B cell (primary cell): ENCODE measurements around the gene CILP.
"Not testable (repeated sequence)": the region's sequence is repeated elsewhere in the genome, so short reads cannot be mapped to it uniquely, and the experiment has no call there.

Experiments used
- EZH2 ChIP-seq: IDR thresholded peaks from 2 replicates; pipeline ENCODE4 v1.6.1; 2012; ENCODE audit warnings: borderline replicate concordance, low read depth, mild to moderate bottlenecking, moderate library complexity, low read length; ENCODE audit not compliant: insufficient read depth, poor library complexity, severe bottlenecking
- TF ChIP-seq, protein P1 (sequence below): fragments of 200-600 bp; IDR thresholded peaks from one replicate; pipeline ENCODE4 v1.8.0; 2022; ENCODE audit warnings: antibody characterized with exemption, mild to moderate bottlenecking

GRCh38 chr15:65181582-65182353 lies 29.5 kb downstream of the CILP start:
- TF ChIP-seq, protein P1, sequence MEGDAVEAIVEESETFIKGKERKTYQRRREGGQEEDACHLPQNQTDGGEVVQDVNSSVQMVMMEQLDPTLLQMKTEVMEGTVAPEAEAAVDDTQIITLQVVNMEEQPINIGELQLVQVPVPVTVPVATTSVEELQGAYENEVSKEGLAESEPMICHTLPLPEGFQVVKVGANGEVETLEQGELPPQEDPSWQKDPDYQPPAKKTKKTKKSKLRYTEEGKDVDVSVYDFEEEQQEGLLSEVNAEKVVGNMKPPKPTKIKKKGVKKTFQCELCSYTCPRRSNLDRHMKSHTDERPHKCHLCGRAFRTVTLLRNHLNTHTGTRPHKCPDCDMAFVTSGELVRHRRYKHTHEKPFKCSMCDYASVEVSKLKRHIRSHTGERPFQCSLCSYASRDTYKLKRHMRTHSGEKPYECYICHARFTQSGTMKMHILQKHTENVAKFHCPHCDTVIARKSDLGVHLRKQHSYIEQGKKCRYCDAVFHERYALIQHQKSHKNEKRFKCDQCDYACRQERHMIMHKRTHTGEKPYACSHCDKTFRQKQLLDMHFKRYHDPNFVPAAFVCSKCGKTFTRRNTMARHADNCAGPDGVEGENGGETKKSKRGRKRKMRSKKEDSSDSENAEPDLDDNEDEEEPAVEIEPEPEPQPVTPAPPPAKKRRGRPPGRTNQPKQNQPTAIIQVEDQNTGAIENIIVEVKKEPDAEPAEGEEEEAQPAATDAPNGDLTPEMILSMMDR: not testable (repeated sequence)
- not testable (repeated sequence) for TF ChIP-seq EZH2
